IPS-NIHi7 (cell line): ENCODE results near the gene CFAP46.
A peak's percentile ranks its signal among the peaks of the same experiment; 100 is the strongest.
"Not testable (repeated sequence)": the region's sequence is repeated elsewhere in the genome, so short reads cannot be mapped to it uniquely, and the experiment has no call there.

Experiments used
- DNase-seq: peaks from one replicate; pipeline ENCODE4 v3.0.0; 2012; ENCODE audit warnings: mixed read lengths; ENCODE audit errors: extremely low spot score

The CFAP46 gene

GRCh38 chr10:132913559-132914115 lies 28.7 kb downstream of the CFAP46 start:
- no peak for DNase-seq

GRCh38 chr10:132912713-132913558 lies 29.4 kb downstream of the CFAP46 start:
- peak; percentile 94 for DNase-seq

- no peak for DNase-seq
Observed at GRCh38 chr10:132912225-132912712, 30.1 kb downstream of the CFAP46 start.

GRCh38 chr10:132911786-132912097 lies 30.6 kb downstream of the CFAP46 start:
- DNase-seq, result no peak

GRCh38 chr10:132910901-132911785 lies 31.2 kb downstream of the CFAP46 start:
- no peak for DNase-seq

- no peak for DNase-seq
Observed at GRCh38 chr10:132910186-132910880, 32.0 kb downstream of the CFAP46 start.

- DNase-seq, result no peak
Observed at GRCh38 chr10:132909491-132910071, 32.8 kb downstream of the CFAP46 start.

- no peak for DNase-seq
Observed at GRCh38 chr10:132908621-132909295, 33.6 kb downstream of the CFAP46 start.

GRCh38 chr10:132907821-132908620 lies 34.3 kb downstream of the CFAP46 start:
- DNase-seq, result no peak

GRCh38 chr10:132906836-132907235 lies 35.5 kb downstream of the CFAP46 start:
- DNase-seq, result no peak

GRCh38 chr10:132906106-132906505 lies 36.3 kb downstream of the CFAP46 start:
- DNase-seq, result no peak

GRCh38 chr10:132905661-132906060 lies 36.7 kb downstream of the CFAP46 start:
- DNase-seq, result no peak

- no peak for DNase-seq
Observed at GRCh38 chr10:132904814-132905649, 37.3 kb downstream of the CFAP46 start.

- DNase-seq, result peak; percentile 81
Observed at GRCh38 chr10:132904181-132904813, 38.1 kb downstream of the CFAP46 start.

- DNase-seq, result not testable (repeated sequence)
Observed at GRCh38 chr10:132902656-132903575, 39.5 kb downstream of the CFAP46 start.

GRCh38 chr10:132901351-132901750 lies 41.0 kb downstream of the CFAP46 start:
- DNase-seq, result no peak

GRCh38 chr10:132900211-132900756 lies 42.1 kb downstream of the CFAP46 start:
- DNase-seq, result no peak
